Left renal cortex interstitium (tissue), 4 donors: Measurements from ENCODE around the gene TET2. TPM values are rescaled to one million over a fixed set of nuclear protein-coding genes. Genes with fewer than 3 reads are reported as not detected.

Experiments
- DNase-seq, 4 donors: peaks; one replicate each; pipeline ENCODE4 v3.0.0-alpha.2; 2013; ENCODE audit warnings: low read depth in 4 of 4, low spot score in 2 of 4, missing footprints in 1 of 4
- polyA plus RNA-seq, 4 donors: library from polyadenylated mRNA; unstranded; fragments of 120-200 nt; gene quantifications; one replicate each; pipeline ENCODE4 v1.2.1, GENCODE V29; 2013; ENCODE audit not compliant: insufficient read length in 4 of 4

The TET2 gene
- polyA plus RNA-seq, 4 donors: 19.1 to 27.6 (median 25.0) TPM

- no peak for DNase-seq
Observed at GRCh38 chr4:105139646-105140045, 7.0 kb upstream of the TET2 start.

- no peak for DNase-seq
Observed at GRCh38 chr4:105140684-105141490, 5.8 kb upstream of the TET2 start.

GRCh38 chr4:105145156-105145902, 1.3 kb upstream of the TET2 start:
- DNase-seq: peak in 3 of 4 donors; percentile 16 to 34 (median 26)

- no peak for DNase-seq
Observed at GRCh38 chr4:105145903-105146275, 787 bp upstream of the TET2 start.

DNA sequence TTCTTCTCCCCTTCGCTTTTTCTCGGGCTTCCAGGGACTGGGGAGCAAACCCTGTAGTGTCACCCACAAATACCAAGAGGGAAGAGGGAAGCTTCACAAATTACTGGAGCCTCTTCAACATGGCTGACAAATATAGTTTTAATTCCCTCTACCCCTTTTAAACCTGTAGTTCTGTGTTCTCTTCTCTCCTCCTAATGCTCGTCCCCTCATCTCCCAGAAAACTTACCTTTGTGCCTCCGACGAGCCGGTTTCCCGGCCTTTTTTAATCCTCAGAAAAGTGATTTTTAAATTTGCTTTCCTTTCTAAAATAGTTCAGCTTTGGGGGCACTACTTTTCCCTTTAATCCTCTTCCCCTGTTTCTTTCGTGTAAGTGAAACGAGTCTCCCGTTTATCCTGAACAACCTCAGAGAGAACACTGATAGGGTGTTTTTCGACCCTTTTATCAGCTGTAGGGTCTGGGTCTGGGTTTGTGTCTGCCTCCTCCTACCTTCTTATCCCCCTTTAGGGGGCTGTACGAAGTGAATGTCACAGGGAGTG, 408 bp downstream of the TET2 start:
- no peak for DNase-seq

- peak in 3 of 4 donors; percentile 48 to 81 (median 61) for DNase-seq
Observed at GRCh38 chr4:105147553-105148161, 981 bp downstream of the TET2 start.

GRCh38 chr4:105148356-105148755, 1.7 kb downstream of the TET2 start:
- DNase-seq: no peak

- DNase-seq: no peak
Observed at GRCh38 chr4:105148776-105149175, 2.1 kb downstream of the TET2 start.

- DNase-seq: no peak
Observed at GRCh38 chr4:105149771-105150170, 3.1 kb downstream of the TET2 start.

- no peak for DNase-seq
Observed at GRCh38 chr4:105150503-105150902, 3.8 kb downstream of the TET2 start.

DNA sequence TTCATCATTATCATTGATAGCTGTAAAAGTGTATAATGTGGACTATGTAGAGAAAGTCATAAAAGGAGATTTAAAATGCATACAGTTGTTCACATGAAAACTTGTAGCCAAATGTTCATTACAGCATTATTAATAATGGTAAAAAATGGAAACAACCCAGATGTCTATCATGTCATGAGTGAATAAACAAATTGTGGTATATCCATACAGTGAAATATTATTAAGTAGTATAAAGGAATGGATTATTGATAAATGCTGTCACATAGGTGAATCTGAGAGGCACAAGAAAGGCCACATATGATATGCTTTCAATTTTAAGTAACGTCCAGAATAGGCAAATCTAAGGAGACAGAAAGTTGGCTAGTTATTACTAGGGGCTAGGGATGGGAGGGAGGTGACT, 7.1 kb downstream of the TET2 start:
- DNase-seq: no peak

DNA sequence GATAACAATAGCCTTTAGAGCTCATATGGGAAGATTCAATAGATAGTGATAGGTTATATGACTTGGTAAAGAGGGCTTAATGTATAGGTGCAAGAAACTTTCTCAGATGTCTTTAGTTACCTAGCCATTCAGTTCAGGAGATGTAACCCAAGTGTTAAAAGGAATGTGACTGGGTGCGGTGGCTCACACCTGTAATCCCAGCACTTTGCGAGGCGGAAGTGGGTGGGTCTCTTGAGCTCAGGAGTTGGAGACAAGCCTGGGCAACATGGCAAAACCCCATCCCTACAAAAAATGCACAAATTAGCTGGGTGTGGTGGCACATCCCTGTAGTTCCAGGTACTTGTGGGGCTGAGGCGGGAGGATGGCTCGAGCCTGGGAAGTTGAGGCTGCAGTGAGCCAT, 7.9 kb downstream of the TET2 start:
- no peak for DNase-seq

DNA sequence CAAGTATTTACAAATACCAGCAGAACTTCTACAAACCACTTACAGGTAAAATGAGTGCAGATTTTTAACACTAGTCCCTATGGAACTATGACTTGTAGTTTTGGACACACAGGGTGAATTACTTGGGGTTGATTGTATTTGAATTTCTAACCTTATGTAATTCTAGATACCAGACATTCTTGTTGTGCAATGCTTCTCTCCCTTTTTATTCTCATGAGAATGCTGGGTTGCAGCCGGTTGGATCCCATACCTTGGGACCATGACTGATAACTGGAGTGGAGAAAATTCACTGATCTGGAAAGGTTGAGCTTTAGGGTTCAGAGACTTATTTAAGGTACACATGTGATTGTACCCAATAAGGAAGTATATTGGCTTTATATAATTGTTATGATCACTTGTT, 8.8 kb downstream of the TET2 start:
- DNase-seq: no peak

- DNase-seq: no peak
Observed at GRCh38 chr4:105158837-105159236, 12.2 kb downstream of the TET2 start.

DNA sequence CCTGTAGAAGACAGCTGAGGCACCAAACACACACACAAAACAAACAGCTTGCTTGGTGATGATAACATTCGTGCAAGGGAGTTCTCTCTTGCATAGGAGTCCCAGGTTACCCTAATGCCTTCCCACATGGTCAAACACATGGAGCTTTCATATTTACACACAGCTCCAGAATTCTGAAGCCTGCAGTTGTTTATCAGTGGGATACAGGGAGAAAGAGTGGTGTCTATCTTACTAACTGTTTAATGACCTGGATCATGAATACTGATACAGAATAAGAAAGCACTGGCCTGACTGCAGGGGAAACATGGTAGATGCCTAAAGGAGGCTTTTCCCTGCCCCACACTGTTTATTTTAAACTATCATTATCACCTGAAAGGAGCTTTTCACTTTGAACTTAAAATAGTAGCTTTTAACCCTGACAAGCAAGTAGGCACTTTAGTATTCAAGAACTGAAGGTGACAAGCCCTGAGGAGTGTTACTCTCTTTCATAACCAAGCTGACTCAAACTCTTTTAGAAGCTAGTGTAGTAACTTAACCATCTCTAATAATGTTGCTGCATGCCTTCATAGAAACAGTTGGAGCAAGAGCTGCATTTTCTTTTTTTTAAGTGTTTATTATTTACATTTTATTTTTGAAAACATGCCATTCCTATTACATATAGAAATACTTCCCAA, 15.6 kb downstream of the TET2 start:
- no peak for DNase-seq

- no peak for DNase-seq
Observed at GRCh38 chr4:105164548-105164947, 17.9 kb downstream of the TET2 start.

- no peak for DNase-seq
Observed at GRCh38 chr4:105166066-105166465, 19.4 kb downstream of the TET2 start.

- no peak for DNase-seq
Observed at GRCh38 chr4:105170711-105171110, 24.0 kb downstream of the TET2 start.

- no peak for DNase-seq
Observed at GRCh38 chr4:105171912-105172311, 25.2 kb downstream of the TET2 start.

GRCh38 chr4:105174098-105174497, 27.4 kb downstream of the TET2 start:
- no peak for DNase-seq
